ENCODE data around the gene LRRC34. TPM values are rescaled to one million over a fixed set of nuclear protein-coding genes. Genes with fewer than 3 reads are reported as not detected.

Gene LRRC34
- total RNA-seq, 1 experiment from 2014 or later = not detected

DNA sequence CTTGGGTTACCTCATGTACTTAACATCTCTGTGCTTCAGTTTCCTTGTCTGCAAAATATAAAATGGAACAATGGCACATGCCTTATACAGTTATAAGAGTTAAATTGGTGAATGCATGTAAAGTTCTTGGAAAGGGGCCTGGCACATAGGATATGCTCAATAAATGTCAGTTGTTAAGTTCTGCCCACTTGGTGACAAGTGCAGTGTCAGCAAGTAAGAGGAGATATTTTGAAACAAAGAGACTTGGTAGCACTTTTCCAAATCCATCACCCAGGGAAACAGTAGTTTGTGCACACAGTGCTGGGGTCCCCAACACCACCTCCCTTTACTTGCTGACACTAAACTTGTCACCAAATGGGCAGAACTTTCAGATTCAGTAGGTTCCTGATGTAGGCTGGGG, 37.9 kb upstream of the LRRC34 start:
- no TSS peak for BruUV-seq (replicated peaks)
- POLR2A ChIA-PET = interaction anchor here (0.6 kb wide), 1 partner anchor 104 kb away, joined by 3 read pairs; no protein-coding TSS in a partner anchor
- TF ChIP-seq, protein P1, sequence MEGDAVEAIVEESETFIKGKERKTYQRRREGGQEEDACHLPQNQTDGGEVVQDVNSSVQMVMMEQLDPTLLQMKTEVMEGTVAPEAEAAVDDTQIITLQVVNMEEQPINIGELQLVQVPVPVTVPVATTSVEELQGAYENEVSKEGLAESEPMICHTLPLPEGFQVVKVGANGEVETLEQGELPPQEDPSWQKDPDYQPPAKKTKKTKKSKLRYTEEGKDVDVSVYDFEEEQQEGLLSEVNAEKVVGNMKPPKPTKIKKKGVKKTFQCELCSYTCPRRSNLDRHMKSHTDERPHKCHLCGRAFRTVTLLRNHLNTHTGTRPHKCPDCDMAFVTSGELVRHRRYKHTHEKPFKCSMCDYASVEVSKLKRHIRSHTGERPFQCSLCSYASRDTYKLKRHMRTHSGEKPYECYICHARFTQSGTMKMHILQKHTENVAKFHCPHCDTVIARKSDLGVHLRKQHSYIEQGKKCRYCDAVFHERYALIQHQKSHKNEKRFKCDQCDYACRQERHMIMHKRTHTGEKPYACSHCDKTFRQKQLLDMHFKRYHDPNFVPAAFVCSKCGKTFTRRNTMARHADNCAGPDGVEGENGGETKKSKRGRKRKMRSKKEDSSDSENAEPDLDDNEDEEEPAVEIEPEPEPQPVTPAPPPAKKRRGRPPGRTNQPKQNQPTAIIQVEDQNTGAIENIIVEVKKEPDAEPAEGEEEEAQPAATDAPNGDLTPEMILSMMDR (IDR thresholded peaks at IDR 0.05; ENCODE audit: unreplicated experiment) = no peak
- H3K27me3 Mint-ChIP-seq (ENCODE audit: insufficient read depth, unreplicated experiment) = peaks cover 13% of the 10 kb centered on the region
- intact Hi-C loops (cut with micrococcal nuclease) = no loop called here
- H3K4me3 Mint-ChIP-seq (ENCODE audit: unreplicated experiment) = no peak overlapping the region
- H3K36me3 Mint-ChIP-seq (ENCODE audit: insufficient read depth, unreplicated experiment) = peaks cover 6% of the 10 kb centered on the region
- CTCF ChIA-PET = interaction anchor here (0.6 kb wide), 2 partner anchors 15 to 44 kb away, joined by 3 to 4 read pairs; no protein-coding TSS in a partner anchor
- H3K27ac Mint-ChIP-seq (ENCODE audit: low read depth, unreplicated experiment) = no peak overlapping the region
- no peak for DNase-seq (ENCODE audit: unreplicated experiment)
- no peaks in the 10 kb centered on the region for H3K9me3 Mint-ChIP-seq (ENCODE audit: unreplicated experiment)
- H3K4me1 Mint-ChIP-seq (ENCODE audit: insufficient read depth, unreplicated experiment) = peaks cover 5% of the 10 kb centered on the region

DNA sequence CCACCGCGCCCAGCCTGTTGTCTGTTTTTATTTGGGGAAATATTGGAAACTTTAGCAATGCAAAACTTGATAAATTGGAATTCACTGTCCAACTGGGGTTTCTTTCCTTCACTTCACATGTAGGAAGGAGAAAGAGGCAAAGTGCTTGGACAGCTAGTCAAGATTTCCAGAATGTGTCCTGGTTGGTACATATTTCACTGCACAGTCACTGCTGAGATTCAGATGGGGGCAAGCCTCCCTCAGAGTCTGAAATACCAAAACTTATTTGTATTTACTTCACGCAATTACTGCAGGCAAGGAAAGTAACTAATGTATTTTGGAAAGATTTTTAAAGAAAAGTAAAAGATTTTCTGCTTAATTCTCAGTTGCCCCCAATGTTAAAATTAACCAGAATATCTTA, 36.0 kb upstream of the LRRC34 start:
- intact Hi-C loops (cut with micrococcal nuclease) = no loop called here
- no peaks in the 10 kb centered on the region for H3K9me3 Mint-ChIP-seq (ENCODE audit: unreplicated experiment)
- H3K4me3 Mint-ChIP-seq (ENCODE audit: unreplicated experiment) = no peak overlapping the region
- ChIA-PET POLR2A (interaction anchor here (0.6 kb wide), 1 partner anchor 11 kb away, joined by 3 read pairs; no protein-coding TSS in a partner anchor), CTCF (interaction anchor here (0.7 kb wide), 1 partner anchor 171 kb away, joined by 3 read pairs; no protein-coding TSS in a partner anchor)
- no TSS peak for BruUV-seq (replicated peaks)
- peaks cover 7% of the 10 kb centered on the region for H3K27me3 Mint-ChIP-seq (ENCODE audit: insufficient read depth, unreplicated experiment)
- H3K4me1 Mint-ChIP-seq (ENCODE audit: insufficient read depth, unreplicated experiment) = peaks cover 5% of the 10 kb centered on the region
- no peak for DNase-seq (ENCODE audit: unreplicated experiment)
- TF ChIP-seq, protein P1 (IDR thresholded peaks at IDR 0.05; ENCODE audit: unreplicated experiment) = no peak
- no peak overlapping the region for H3K27ac Mint-ChIP-seq (ENCODE audit: low read depth, unreplicated experiment)
- H3K36me3 Mint-ChIP-seq (ENCODE audit: insufficient read depth, unreplicated experiment) = no peaks in the 10 kb centered on the region

DNA sequence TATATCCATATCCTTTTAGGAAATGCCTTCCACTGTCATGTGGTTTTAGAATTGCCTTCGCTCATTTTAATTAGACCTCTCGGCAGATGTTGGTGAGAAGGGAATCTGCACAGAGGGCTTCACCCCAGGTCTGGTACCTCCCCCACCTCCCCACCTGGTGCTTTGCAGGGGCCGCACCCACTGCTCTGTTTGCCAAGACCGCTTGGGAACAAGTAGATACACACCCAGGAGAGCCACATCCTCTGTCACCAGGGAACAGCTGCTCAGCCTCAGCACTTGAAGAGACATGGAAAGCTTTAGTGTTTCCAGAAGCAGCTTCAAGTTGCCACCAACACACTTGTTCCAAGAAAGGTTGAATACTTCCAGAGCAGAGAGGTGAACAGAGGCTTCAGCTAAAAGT, 35.2 kb upstream of the LRRC34 start:
- no peaks in the 10 kb centered on the region for H3K9me3 Mint-ChIP-seq (ENCODE audit: unreplicated experiment)
- ChIA-PET CTCF (interaction anchor here (0.6 kb wide), 1 partner anchor 488 kb away, joined by 3 read pairs; no protein-coding TSS in a partner anchor), POLR2A (interaction anchor here (0.6 kb wide), 1 partner anchor 279 kb away, joined by 3 read pairs; no protein-coding TSS in a partner anchor)
- BruUV-seq (replicated peaks) = no TSS peak
- peaks cover 5% of the 10 kb centered on the region for H3K4me1 Mint-ChIP-seq (ENCODE audit: insufficient read depth, unreplicated experiment)
- no peaks in the 10 kb centered on the region for H3K27me3 Mint-ChIP-seq (ENCODE audit: insufficient read depth, unreplicated experiment)
- H3K27ac Mint-ChIP-seq (ENCODE audit: low read depth, unreplicated experiment) = no peak overlapping the region
- TF ChIP-seq, protein P1 (IDR thresholded peaks at IDR 0.05; ENCODE audit: unreplicated experiment) = no peak
- no peak for DNase-seq (ENCODE audit: unreplicated experiment)
- intact Hi-C loops (cut with micrococcal nuclease) = no loop called here
- no peaks in the 10 kb centered on the region for H3K36me3 Mint-ChIP-seq (ENCODE audit: insufficient read depth, unreplicated experiment)
- no peak overlapping the region for H3K4me3 Mint-ChIP-seq (ENCODE audit: unreplicated experiment)

DNA sequence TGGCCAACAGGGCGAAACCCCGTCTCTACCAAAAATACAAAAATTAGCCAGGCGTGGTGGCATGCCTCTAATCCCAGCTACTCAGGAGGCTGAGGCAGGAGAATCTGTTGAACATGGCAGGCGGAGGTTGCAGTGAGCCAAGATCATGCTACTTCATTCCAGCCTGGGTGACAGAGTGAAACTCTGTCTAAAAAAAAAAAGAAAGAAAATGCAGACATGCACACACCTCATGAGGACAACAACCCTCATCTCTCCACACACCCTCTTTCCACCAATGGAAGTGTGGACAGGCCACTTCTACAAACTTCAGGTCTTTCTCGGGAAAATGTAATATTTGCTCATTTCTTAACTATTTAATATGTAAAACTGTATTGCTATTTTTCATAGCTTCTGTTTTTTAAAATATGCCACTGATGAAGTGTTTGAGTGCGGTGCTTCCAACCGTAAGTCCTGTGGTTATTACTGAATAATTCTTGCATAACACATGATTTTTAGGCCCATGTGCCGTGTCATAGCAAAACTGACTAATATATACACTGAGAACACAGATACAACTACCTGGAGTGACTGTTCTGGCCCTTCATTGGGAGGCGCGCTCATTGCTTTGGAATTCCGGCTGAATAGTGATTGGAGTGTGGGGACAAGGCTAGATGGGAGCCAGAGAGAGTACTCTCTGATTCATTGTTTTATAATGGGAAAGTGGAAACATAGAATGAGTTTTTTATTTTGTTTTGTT, 33.9 kb upstream of the LRRC34 start:
- TF ChIP-seq, protein P1 (IDR thresholded peaks at IDR 0.05; ENCODE audit: unreplicated experiment) = no peak
- Mint-ChIP-seq H3K9me3 (ENCODE audit: unreplicated experiment) (no peaks in the 10 kb centered on the region), H3K27ac (ENCODE audit: low read depth, unreplicated experiment) (no peak overlapping the region), H3K4me1 (ENCODE audit: insufficient read depth, unreplicated experiment) (peaks cover 5% of the 10 kb centered on the region), H3K36me3 (ENCODE audit: insufficient read depth, unreplicated experiment) (no peaks in the 10 kb centered on the region), H3K4me3 (ENCODE audit: unreplicated experiment) (no peak overlapping the region), H3K27me3 (ENCODE audit: insufficient read depth, unreplicated experiment) (no peaks in the 10 kb centered on the region)
- peak; percentile 67 for DNase-seq (ENCODE audit: unreplicated experiment)
- intact Hi-C loops (cut with micrococcal nuclease) = no loop called here
- CTCF ChIA-PET = interaction anchor here (0.6 kb wide), 3 partner anchors 21 to 231 kb away, joined by 3 read pairs; no protein-coding TSS in a partner anchor
- BruUV-seq (replicated peaks) = no TSS peak
- POLR2A ChIA-PET = interaction anchor here (1.0 to 1.5 kb wide), 2 partner anchors 13 to 74 kb away, joined by 4 to 6 read pairs; partner anchors contain the start of gene MYNN
